Left lung (tissue), 10 donors: ENCODE data around the gene RITA1. TPM values are rescaled to one million over a fixed set of nuclear protein-coding genes. Genes with fewer than 3 reads are reported as not detected.
A peak's percentile ranks its signal among the peaks of the same experiment; 100 is the strongest.

Experiments
- ATAC-seq: fragments of 200-7000 bp; cut with Tn5 transposase; one replicate; pipeline ENCODE4 v1.9.1; 2020; ENCODE audit warnings: moderate library complexity
- DNase-seq, 4 donors: peaks; one replicate each; pipeline ENCODE4 v3.0.0-alpha.2; 2013 to 2020
- H3K27ac ChIP-seq, 2 donors: fragments of 200-600 bp; sonication (generic) in 1 of 2; one replicate each; pipeline versions ENCODE4 v1.5.0 to v1.8.0; 2020 to 2021
- H3K27me3 ChIP-seq, 2 donors: fragments of 200-600 bp; sonication (generic) in 1 of 2; one replicate each; pipeline versions ENCODE4 v1.5.0 to v1.8.0; 2020 to 2021
- H3K36me3 ChIP-seq, 2 donors: fragments of 200-600 bp; sonication (generic) in 1 of 2; one replicate each; pipeline versions ENCODE4 v1.5.0 to v1.8.0; 2020 to 2021
- H3K4me1 ChIP-seq, 2 donors: fragments of 200-600 bp; one replicate each; pipeline ENCODE4 v1.8.0; 2021
- H3K4me3 ChIP-seq, 2 donors: fragments of 200-600 bp; sonication (generic) in 1 of 2; one replicate each; pipeline versions ENCODE4 v1.5.0 to v1.8.0; 2020 to 2021; ENCODE audit warnings: mild to moderate bottlenecking in 1 of 2
- H3K9me3 ChIP-seq, 2 donors: fragments of 200-600 bp; sonication (generic) in 1 of 2; one replicate each; pipeline versions ENCODE4 v1.5.0 to v1.8.0; 2020 to 2021
- CTCF ChIP-seq, 2 donors: fragments of 200-600 bp; sonication (generic) in 1 of 2; IDR thresholded peaks; one replicate each; pipeline versions ENCODE4 v1.5.0 to v1.8.0; 2021; ENCODE audit warnings: antibody characterized with exemption in 2 of 2
- intact Hi-C, 2 donors: fragments of 100-400 bp; cut with DNase I; formaldehyde crosslinking; loops; one replicate each; pipeline versions ENCODE4 v1.11.2 to v1.14.2; 2022
- polyA plus RNA-seq, 6 donors: library from polyadenylated mRNA; unstranded; fragments of 120-200 nt; gene quantifications; one replicate each; pipeline ENCODE4 v1.2.1, GENCODE V29; 2013; ENCODE audit not compliant: insufficient read length in 6 of 6
- total RNA-seq, 2 donors: library from RNA; stranded (reverse); fragmentation: NEBNext Ultra II Directional; extraction: Animal tissue kit (Norgen Biotek cat#: 25700); gene quantifications; one replicate each; pipeline ENCODE4 v1.2.1, GENCODE V29; 2021
- donor health status: DM: no; HTN: yes; CAD: no.
- donor health status: DM: no; HTN: no; CAD: no.

Gene RITA1
- total and polyA plus RNA-seq, 8 donors = 9.1 to 17.3 (median 11.9) TPM

- ATAC-seq (no peak), DNase-seq (peak in 1 of 4 donors; percentile 10)
- intact Hi-C loops = no loop called here
- Histone ChIP-seq H3K4me3 (no peak overlapping the region), H3K27me3 (no peaks in the 10 kb centered on the region), H3K27ac (no peak overlapping the region), H3K9me3 (no peaks in the 10 kb centered on the region), H3K4me1 (peaks cover 7 to 84% of the 10 kb centered on the region in 2 donors), H3K36me3 (peaks cover 0 to 41% of the 10 kb centered on the region in 2 donors)
- no peak for TF ChIP-seq CTCF (IDR thresholded peaks at IDR 0.05)
Observed at GRCh38 chr12:113234483-113234882, 49.0 kb downstream of the RITA1 start.

GRCh38 chr12:113235976-113236375 is 50.5 kb downstream of the RITA1 start:
- Histone ChIP-seq H3K27me3 (no peaks in the 10 kb centered on the region), H3K4me1 (peaks cover 13 to 84% of the 10 kb centered on the region in 2 donors), H3K4me3 (no peak overlapping the region), H3K27ac (peak overlapping the region in 1 of 2 donors; percentile 65), H3K36me3 (peaks cover 0 to 31% of the 10 kb centered on the region in 2 donors), H3K9me3 (no peaks in the 10 kb centered on the region)
- peak in 1 of 4 donors; percentile 18 for DNase-seq
- TF ChIP-seq CTCF (IDR thresholded peaks at IDR 0.05) = no peak
- no peak for ATAC-seq
- intact Hi-C loops = no loop called here

- Histone ChIP-seq H3K4me1 (peaks cover 16 to 83% of the 10 kb centered on the region in 2 donors), H3K4me3 (no peak overlapping the region), H3K27ac (peak overlapping the region in 1 of 2 donors; percentile 65), H3K27me3 (no peaks in the 10 kb centered on the region), H3K9me3 (no peaks in the 10 kb centered on the region), H3K36me3 (peaks cover 0 to 23% of the 10 kb centered on the region in 2 donors)
- DNase-seq = peak in 1 of 4 donors; percentile 31
- ATAC-seq = no peak
- no peak for TF ChIP-seq CTCF (IDR thresholded peaks at IDR 0.05)
- intact Hi-C loops = no loop called here
Observed at GRCh38 chr12:113236539-113237399, 51.2 kb downstream of the RITA1 start.

- Histone ChIP-seq H3K4me1 (peaks cover 23 to 83% of the 10 kb centered on the region in 2 donors), H3K27me3 (no peaks in the 10 kb centered on the region), H3K4me3 (no peak overlapping the region), H3K27ac (peak overlapping the region in 1 of 2 donors; percentile 65), H3K36me3 (peaks cover 0 to 16% of the 10 kb centered on the region in 2 donors), H3K9me3 (no peaks in the 10 kb centered on the region)
- intact Hi-C loops = no loop called here
- DNase-seq (peak in 1 of 4 donors; percentile 10), ATAC-seq (no peak)
- TF ChIP-seq CTCF (IDR thresholded peaks at IDR 0.05) = no peak
Observed at GRCh38 chr12:113237748-113238147, 52.2 kb downstream of the RITA1 start.

GRCh38 chr12:113238309-113238708 is 52.8 kb downstream of the RITA1 start:
- H3K4me1 ChIP-seq = peaks cover 23 to 83% of the 10 kb centered on the region in 2 donors
- intact Hi-C loops = no loop called here
- peak in 1 of 4 donors; percentile 9 for DNase-seq
- no peaks in the 10 kb centered on the region for H3K9me3 ChIP-seq
- H3K27me3 ChIP-seq = no peaks in the 10 kb centered on the region
- H3K4me3 ChIP-seq = no peak overlapping the region
- ATAC-seq = no peak
- peaks cover 0 to 13% of the 10 kb centered on the region in 2 donors for H3K36me3 ChIP-seq
- no peak for TF ChIP-seq CTCF (IDR thresholded peaks at IDR 0.05)
- peak overlapping the region in 1 of 2 donors; percentile 65 for H3K27ac ChIP-seq
